Measurements from ENCODE around the gene DAGLA. TPM values are rescaled to one million over a fixed set of nuclear protein-coding genes. Genes with fewer than 3 reads are reported as not detected.

Gene DAGLA
- total RNA-seq, 1 donor from 2014 or later, result 0.18 TPM

DNA sequence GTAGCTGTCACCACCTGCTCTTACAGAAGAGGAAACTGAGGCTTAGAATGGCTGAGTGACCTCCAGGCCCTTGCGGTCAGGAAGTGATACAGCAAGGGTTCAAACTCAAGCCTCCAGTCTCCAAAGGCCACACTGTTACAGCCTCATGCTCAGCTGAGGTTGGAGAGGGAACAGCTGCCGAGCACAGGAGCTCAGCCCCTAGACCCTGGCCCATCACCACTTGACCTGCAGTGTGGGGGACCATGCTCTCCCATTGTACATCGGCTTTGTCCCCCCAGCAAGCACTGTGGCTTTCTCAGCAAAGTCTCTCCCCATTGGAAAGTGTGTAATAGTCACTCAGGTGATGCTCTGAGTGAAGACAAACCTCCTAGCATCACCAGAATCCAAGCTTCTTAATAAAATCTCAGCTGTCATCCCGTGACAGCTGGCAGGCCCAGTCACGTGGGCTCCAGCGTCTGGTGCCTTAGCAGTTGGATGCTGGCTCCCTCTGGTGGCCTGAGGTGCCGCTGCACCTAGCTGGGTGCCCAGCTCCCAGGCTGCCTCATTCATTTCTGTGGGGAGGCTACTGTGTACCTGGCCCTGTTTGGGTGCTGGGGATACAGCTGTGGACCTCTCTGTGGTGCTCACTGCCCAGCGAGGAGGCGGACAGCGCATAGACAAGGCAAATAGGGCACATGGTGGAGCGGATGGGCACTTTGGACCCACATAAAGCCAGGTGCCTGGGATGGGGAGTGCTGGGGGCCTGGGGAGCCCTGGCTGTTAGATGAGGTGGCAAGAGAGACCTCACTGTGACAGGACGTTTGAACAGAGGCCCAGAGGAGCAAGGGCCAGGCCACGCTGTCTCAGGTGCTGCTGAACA, 53.2 kb downstream of the DAGLA start:
- DNase-seq (ENCODE audit: low spot score), result peak; percentile 73
- intact Hi-C loops (cut with micrococcal nuclease), result loop anchor here (1.0 kb wide), 3 partner anchors 37 to 53 kb away; partner anchors contain the start of gene DAGLA
- Mint-ChIP-seq H3K27ac (no peak overlapping the region), H3K4me1 (ENCODE audit: low read depth) (peaks cover 4% of the 10 kb centered on the region), H3K9me3 (no peaks in the 10 kb centered on the region), H3K27me3 (ENCODE audit: insufficient read depth) (peaks cover 3% of the 10 kb centered on the region), H3K36me3 (ENCODE audit: low read depth) (no peaks in the 10 kb centered on the region), H3K4me3 (no peak overlapping the region)

DNA sequence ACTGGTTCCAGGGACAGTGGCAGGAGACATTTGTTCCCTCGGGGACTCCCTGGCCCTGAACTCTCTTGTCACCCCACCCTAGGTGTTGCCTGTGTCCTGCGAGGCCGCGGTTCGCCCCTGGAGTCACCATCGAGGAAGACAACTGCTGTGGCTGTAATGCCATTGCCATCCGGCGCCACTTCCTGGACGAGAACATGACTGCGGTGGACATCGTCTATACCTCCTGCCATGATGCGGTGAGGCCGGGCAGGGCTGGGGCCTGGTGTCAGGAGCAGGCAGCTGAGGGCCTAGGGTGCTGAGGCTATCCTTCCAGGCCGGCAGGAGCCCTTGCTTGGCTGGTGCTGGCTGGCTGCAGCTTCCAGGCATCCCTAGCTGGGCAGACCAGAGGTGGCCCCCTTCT, 54.6 kb downstream of the DAGLA start:
- Mint-ChIP-seq H3K36me3 (ENCODE audit: low read depth) (no peaks in the 10 kb centered on the region), H3K27me3 (ENCODE audit: insufficient read depth) (peaks cover 3% of the 10 kb centered on the region), H3K4me1 (ENCODE audit: low read depth) (peaks cover 4% of the 10 kb centered on the region), H3K4me3 (no peak overlapping the region), H3K27ac (no peak overlapping the region), H3K9me3 (no peaks in the 10 kb centered on the region)
- no peak for DNase-seq (ENCODE audit: low spot score)
- intact Hi-C loops (cut with micrococcal nuclease), result no loop called here

DNA sequence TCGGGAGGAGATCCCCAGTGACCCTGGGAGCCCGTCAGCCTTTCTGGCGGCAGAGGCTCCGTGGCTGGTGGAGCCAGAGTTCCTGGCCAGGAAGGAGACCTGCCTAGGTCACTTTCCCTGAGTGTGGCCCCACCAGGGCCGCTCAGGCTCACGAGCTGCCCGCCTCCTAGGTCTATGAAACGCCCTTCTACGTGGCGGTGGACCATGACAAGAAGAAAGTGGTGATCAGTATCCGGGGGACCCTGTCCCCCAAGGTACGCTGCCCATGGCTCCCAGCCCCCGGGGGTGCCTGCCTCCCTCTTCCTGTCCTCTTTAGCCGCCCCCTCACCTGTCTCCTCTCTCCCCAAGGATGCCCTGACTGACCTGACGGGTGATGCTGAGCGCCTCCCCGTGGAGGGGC, 55.2 kb downstream of the DAGLA start:
- Mint-ChIP-seq H3K27me3 (ENCODE audit: insufficient read depth) (peaks cover 3% of the 10 kb centered on the region), H3K36me3 (ENCODE audit: low read depth) (no peaks in the 10 kb centered on the region), H3K4me3 (no peak overlapping the region), H3K4me1 (ENCODE audit: low read depth) (peaks cover 4% of the 10 kb centered on the region), H3K27ac (no peak overlapping the region), H3K9me3 (no peaks in the 10 kb centered on the region)
- no peak for DNase-seq (ENCODE audit: low spot score)
- intact Hi-C loops (cut with micrococcal nuclease), result no loop called here

DNA sequence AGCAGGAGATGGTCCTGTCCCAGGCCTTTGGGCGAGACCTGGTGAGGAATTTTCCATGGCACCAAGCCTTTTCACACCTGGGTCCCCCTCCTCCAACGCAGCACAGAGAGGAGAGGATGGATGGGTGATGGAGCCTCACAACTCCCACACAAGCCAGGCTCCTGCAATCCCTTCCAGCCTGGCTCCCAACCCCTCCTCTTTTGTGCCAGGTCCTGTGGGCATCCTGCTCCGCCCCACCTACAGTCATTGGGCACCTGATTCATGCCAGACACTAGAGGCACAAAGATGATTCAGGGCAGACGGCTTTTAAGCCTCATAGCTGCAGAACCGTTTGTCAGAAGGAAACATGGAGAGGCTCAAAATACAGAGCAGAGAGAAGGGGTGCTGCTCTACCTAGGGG, 56.1 kb downstream of the DAGLA start:
- intact Hi-C loops (cut with micrococcal nuclease), result no loop called here
- no peak overlapping the region for H3K4me3 Mint-ChIP-seq
- H3K4me1 Mint-ChIP-seq (ENCODE audit: low read depth), result peaks cover 4% of the 10 kb centered on the region
- no peaks in the 10 kb centered on the region for H3K36me3 Mint-ChIP-seq (ENCODE audit: low read depth)
- peaks cover 3% of the 10 kb centered on the region for H3K27me3 Mint-ChIP-seq (ENCODE audit: insufficient read depth)
- DNase-seq (ENCODE audit: low spot score), result no peak
- H3K27ac Mint-ChIP-seq, result no peak overlapping the region
- no peaks in the 10 kb centered on the region for H3K9me3 Mint-ChIP-seq

DNA sequence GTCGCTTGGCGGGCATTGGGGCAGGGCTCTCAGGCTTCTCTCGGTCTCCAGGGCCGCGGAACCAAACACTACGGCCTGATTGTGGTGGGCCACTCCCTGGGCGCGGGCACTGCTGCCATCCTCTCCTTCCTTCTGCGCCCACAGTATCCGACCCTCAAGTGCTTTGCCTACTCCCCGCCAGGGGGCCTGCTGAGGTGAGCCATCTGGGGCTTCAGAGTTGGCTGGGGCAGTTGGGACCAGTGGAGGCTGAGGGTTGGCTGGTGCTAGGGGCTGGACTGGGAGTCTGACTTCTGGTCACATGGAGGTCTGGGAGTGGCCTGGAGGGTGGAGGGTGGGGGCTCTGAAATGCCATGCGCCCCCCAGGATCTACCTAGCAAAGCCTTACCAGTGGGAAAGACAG, 56.9 kb downstream of the DAGLA start:
- H3K9me3 Mint-ChIP-seq, result no peaks in the 10 kb centered on the region
- H3K4me3 Mint-ChIP-seq, result no peak overlapping the region
- H3K36me3 Mint-ChIP-seq (ENCODE audit: low read depth), result no peaks in the 10 kb centered on the region
- intact Hi-C loops (cut with micrococcal nuclease), result no loop called here
- DNase-seq (ENCODE audit: low spot score), result no peak
- peaks cover 4% of the 10 kb centered on the region for H3K4me1 Mint-ChIP-seq (ENCODE audit: low read depth)
- no peak overlapping the region for H3K27ac Mint-ChIP-seq
- no peaks in the 10 kb centered on the region for H3K27me3 Mint-ChIP-seq (ENCODE audit: insufficient read depth)

DNA sequence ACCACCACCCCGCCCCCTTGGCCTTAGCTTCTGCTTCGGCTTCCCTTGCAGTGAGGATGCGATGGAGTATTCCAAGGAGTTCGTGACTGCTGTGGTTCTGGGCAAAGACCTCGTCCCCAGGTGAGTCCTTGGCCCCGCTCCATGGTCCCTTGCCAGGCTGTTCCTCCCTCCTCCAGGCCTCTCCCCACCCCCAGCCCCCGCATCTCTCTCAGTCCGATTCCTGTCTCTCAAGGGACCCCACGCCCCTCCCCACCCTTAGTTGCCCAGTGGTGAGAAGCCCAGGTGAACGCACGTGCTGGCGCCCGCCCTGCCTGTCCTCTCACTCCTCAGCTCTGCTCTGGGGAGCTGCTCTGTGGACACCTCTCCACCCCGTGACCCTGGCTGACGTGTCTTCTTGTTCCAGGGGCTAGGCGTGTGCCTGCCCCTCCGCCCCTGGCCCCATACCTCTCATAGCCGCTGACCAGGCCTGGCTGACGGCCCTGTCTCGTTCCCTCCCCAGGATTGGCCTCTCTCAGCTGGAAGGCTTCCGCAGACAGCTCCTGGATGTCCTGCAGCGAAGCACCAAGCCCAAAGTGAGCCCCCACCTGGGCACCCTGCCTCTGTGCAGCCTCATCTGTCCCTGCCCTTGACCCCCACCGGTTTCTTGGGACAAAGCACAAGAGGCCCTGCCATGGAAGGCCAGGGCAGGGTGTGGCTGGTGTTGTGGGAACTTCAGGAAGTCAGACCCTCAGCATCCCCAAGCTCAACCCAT, 57.6 kb downstream of the DAGLA start:
- Mint-ChIP-seq H3K27ac (no peak overlapping the region), H3K9me3 (no peaks in the 10 kb centered on the region), H3K36me3 (ENCODE audit: low read depth) (no peaks in the 10 kb centered on the region), H3K4me1 (ENCODE audit: low read depth) (peaks cover 4% of the 10 kb centered on the region), H3K27me3 (ENCODE audit: insufficient read depth) (no peaks in the 10 kb centered on the region), H3K4me3 (no peak overlapping the region)
- intact Hi-C loops (cut with micrococcal nuclease), result no loop called here
- DNase-seq (ENCODE audit: low spot score), result no peak

DNA sequence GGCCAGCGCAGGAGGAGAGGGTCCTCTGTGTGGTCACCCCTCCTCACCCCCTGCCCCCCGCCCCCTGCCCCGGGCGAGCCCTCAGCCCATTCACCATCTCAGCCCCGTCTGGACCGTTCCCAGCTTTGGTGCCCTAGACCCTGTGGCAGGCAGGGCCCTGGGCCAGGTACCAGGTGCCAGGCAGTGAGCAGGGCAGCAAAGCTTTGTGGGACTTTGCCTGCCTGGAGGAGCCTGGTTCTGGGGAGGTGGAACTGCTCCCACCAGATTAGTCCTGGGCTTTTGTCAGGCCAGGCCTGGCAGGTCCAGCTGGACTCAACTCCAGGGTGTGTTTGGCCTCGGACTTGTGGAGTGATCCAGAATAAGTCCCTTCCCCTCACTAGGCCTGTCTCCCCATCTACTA, 58.6 kb downstream of the DAGLA start:
- Mint-ChIP-seq H3K9me3 (no peaks in the 10 kb centered on the region), H3K27me3 (ENCODE audit: insufficient read depth) (no peaks in the 10 kb centered on the region), H3K4me1 (ENCODE audit: low read depth) (no peaks in the 10 kb centered on the region), H3K36me3 (ENCODE audit: low read depth) (no peaks in the 10 kb centered on the region), H3K27ac (no peak overlapping the region), H3K4me3 (no peak overlapping the region)
- DNase-seq (ENCODE audit: low spot score), result no peak
- intact Hi-C loops (cut with micrococcal nuclease), result no loop called here

DNA sequence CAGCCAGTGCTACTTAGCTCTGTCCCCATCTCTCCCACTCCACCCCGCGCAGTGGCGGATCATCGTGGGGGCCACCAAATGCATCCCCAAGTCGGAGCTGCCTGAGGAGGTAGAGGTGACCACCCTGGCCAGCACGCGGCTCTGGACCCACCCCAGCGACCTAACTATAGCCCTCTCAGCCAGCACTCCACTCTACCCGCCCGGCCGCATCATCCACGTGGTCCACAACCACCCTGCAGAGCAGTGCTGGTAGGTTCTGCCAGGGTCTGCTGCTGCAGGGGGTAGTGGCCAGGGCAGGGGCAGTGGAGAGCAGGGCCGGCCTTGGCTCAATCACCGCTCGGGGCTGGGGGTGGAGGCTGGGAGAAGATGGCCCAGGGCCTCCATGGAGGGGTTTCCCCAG, 59.2 kb downstream of the DAGLA start:
- intact Hi-C loops (cut with micrococcal nuclease), result no loop called here
- Mint-ChIP-seq H3K27ac (no peak overlapping the region), H3K27me3 (ENCODE audit: insufficient read depth) (no peaks in the 10 kb centered on the region), H3K4me1 (ENCODE audit: low read depth) (no peaks in the 10 kb centered on the region), H3K36me3 (ENCODE audit: low read depth) (no peaks in the 10 kb centered on the region), H3K9me3 (no peaks in the 10 kb centered on the region), H3K4me3 (no peak overlapping the region)
- no peak for DNase-seq (ENCODE audit: low spot score)

DNA sequence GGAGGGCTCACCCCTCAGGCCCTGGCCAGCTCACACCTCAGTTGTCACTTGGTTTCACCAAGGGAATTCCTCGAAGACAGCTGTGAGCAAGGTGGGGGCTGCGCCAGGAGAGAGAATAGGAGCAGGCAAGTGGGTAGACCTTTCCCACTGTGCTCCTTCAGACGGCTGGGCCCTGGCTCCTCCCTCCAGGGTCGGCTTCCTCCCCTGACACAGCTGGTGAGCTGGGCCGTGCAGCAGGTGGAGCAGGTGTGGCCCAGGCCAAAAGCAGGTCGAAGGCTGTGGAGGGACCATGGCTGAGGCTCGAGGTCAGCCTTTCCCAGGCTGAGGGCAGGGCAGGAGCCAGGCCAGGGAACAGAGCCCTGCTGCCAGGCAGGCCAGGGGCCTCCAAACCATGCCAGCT, 59.8 kb downstream of the DAGLA start:
- no peak for DNase-seq (ENCODE audit: low spot score)
- intact Hi-C loops (cut with micrococcal nuclease), result no loop called here
- Mint-ChIP-seq H3K4me3 (no peak overlapping the region), H3K27me3 (ENCODE audit: insufficient read depth) (no peaks in the 10 kb centered on the region), H3K4me1 (ENCODE audit: low read depth) (no peaks in the 10 kb centered on the region), H3K36me3 (ENCODE audit: low read depth) (no peaks in the 10 kb centered on the region), H3K9me3 (no peaks in the 10 kb centered on the region), H3K27ac (no peak overlapping the region)

DNA sequence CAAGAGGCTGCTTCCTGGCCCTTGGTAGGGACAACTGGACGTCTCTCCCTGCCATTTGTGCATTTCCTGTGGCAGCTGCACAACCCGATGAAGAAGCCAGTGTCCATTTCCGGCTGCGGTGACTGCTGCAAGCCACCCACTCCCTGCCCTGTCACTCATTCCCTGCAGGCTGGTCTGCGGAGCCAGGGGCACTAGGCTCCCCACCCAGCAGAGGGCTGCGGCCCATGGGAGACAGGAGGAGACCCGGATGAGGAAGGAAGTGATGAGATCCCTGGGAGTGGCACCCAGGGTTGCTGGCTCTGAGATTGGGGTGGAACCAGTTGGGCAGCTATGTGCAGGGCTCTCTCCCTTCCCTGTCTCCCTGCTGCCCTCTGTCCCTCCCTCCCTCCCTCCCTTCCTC, 62.2 kb downstream of the DAGLA start:
- no peak for DNase-seq (ENCODE audit: low spot score)
- no peak overlapping the region for H3K4me3 Mint-ChIP-seq
- no peak overlapping the region for H3K27ac Mint-ChIP-seq
- no peaks in the 10 kb centered on the region for H3K27me3 Mint-ChIP-seq (ENCODE audit: insufficient read depth)
- H3K36me3 Mint-ChIP-seq (ENCODE audit: low read depth), result no peaks in the 10 kb centered on the region
- no peaks in the 10 kb centered on the region for H3K4me1 Mint-ChIP-seq (ENCODE audit: low read depth)
- intact Hi-C loops (cut with micrococcal nuclease), result no loop called here
- no peaks in the 10 kb centered on the region for H3K9me3 Mint-ChIP-seq

DNA sequence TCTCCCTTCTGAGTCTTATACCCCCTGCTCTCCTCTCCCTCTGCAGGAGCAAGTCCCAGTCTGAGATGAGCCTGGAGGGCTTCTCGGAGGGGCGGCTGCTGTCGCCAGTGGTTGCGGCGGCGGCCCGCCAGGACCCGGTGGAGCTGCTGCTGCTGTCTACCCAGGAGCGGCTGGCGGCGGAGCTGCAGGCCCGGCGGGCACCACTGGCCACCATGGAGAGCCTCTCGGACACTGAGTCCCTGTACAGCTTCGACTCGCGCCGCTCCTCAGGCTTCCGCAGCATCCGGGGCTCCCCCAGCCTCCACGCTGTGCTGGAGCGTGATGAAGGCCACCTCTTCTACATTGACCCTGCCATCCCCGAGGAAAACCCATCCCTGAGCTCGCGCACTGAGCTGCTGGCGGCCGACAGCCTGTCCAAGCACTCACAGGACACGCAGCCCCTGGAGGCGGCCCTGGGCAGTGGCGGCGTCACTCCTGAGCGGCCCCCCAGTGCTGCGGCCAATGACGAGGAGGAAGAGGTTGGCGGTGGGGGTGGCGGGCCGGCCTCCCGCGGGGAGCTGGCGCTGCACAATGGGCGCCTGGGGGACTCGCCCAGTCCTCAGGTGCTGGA, 63.4 kb downstream of the DAGLA start:
- intact Hi-C loops (cut with micrococcal nuclease), result no loop called here
- Mint-ChIP-seq H3K4me3 (no peak overlapping the region), H3K27me3 (ENCODE audit: insufficient read depth) (no peaks in the 10 kb centered on the region)

DNA sequence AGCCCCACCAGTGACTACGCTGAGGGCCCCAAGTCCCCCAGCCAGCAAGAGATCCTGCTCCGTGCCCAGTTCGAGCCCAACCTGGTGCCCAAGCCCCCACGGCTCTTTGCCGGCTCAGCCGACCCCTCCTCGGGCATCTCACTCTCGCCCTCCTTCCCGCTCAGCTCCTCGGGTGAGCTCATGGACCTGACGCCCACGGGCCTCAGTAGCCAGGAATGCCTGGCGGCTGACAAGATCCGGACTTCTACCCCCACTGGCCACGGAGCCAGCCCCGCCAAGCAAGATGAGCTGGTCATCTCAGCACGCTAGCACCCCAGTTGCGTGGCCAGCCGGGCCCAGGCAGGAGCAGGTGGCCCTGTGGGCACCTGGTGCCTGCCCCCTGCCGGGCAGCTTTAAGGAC, 64.0 kb downstream of the DAGLA start:
- Mint-ChIP-seq H3K36me3 (ENCODE audit: low read depth) (no peaks in the 10 kb centered on the region), H3K27ac (no peak overlapping the region), H3K4me1 (ENCODE audit: low read depth) (no peaks in the 10 kb centered on the region), H3K4me3 (no peak overlapping the region), H3K9me3 (no peaks in the 10 kb centered on the region), H3K27me3 (ENCODE audit: insufficient read depth) (no peaks in the 10 kb centered on the region)
- DNase-seq (ENCODE audit: low spot score), result no peak
- intact Hi-C loops (cut with micrococcal nuclease), result no loop called here

More for the DNA sequence above, 63.4 kb downstream of the DAGLA start:
- no peaks in the 10 kb centered on the region for H3K36me3 Mint-ChIP-seq (ENCODE audit: low read depth)
- H3K4me1 Mint-ChIP-seq (ENCODE audit: low read depth), result no peaks in the 10 kb centered on the region
- H3K9me3 Mint-ChIP-seq, result no peaks in the 10 kb centered on the region
- DNase-seq (ENCODE audit: low spot score), result no peak
- H3K27ac Mint-ChIP-seq, result no peak overlapping the region

DNA sequence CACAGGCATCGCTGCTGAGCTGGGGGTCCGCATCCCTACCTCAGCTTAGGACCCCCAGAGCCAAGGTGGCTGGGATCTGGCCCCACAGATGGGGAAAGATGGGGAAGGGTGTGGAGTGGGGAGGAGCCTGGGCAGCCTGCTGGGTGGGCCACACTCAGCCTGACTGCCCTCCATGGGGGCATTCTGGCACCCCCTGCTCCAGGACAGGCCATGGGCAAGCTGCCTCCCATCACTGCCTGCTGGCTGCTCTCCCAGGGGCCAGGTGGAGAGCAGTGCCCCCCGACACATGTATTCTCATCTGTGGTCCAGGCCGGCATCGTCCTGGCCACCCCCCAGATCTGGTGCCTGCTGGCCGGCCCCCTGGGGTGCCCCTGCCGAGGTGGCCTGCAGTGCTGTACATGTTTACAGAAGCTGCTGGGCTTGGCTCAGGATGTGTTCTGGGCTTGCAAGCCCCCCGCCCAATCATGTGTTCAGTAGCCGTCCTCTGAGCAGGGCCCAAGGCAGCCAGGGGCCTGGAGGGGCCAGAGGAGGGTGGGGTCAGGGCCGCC, 64.5 kb downstream of the DAGLA start:
- no peaks in the 10 kb centered on the region for H3K4me1 Mint-ChIP-seq (ENCODE audit: low read depth)
- H3K9me3 Mint-ChIP-seq, result no peaks in the 10 kb centered on the region
- H3K4me3 Mint-ChIP-seq, result no peak overlapping the region
- intact Hi-C loops (cut with micrococcal nuclease), result no loop called here
- no peak overlapping the region for H3K27ac Mint-ChIP-seq
- DNase-seq (ENCODE audit: low spot score), result no peak
- H3K36me3 Mint-ChIP-seq (ENCODE audit: low read depth), result no peaks in the 10 kb centered on the region
- H3K27me3 Mint-ChIP-seq (ENCODE audit: insufficient read depth), result peaks cover 5% of the 10 kb centered on the region
